Neural cell (in vitro differentiated cells): ENCODE data around the gene RPP25. TPM values are rescaled to one million over a fixed set of nuclear protein-coding genes. Genes with fewer than 3 reads are reported as not detected.

Experiments
- H2AFZ ChIP-seq: fragments of 200-600, 300-800 bp; sonication (generic), shearing (Covaris generic); 2 replicates; pipeline ENCODE4 v1.6.0; 2014; ENCODE audit warnings: low read depth, mild to moderate bottlenecking, antibody characterized with exemption, low read length, moderate library complexity
- H3F3A ChIP-seq: fragments of 200-600 bp; shearing (Covaris generic); 2 replicates; pipeline ENCODE4 v1.6.1; 2016; ENCODE audit warnings: mild to moderate bottlenecking, moderate library complexity, mixed read lengths, antibody characterized with exemption, low read length; ENCODE audit not compliant: insufficient read depth, poor library complexity, severe bottlenecking
- H3K27ac ChIP-seq: fragments of 200-600, 300-800 bp; sonication (generic), shearing (Covaris generic); 2 replicates; pipeline ENCODE4 v1.5.1; 2014; ENCODE audit warnings: mild to moderate bottlenecking, low read length, moderate library complexity
- H3K27me3 ChIP-seq: fragments of 300-800, 200-600 bp; sonication (generic), shearing (Covaris generic); 2 replicates; pipeline ENCODE4 v1.6.0; 2014; ENCODE audit warnings: mild to moderate bottlenecking, low read depth, low read length, moderate library complexity; ENCODE audit not compliant: insufficient read depth
- H3K36me3 ChIP-seq: fragments of 300-800, 200-600 bp; sonication (generic), shearing (Covaris generic); 2 replicates; pipeline ENCODE4 v1.5.1; 2014; ENCODE audit warnings: mild to moderate bottlenecking, antibody characterized with exemption, low read length, moderate library complexity; ENCODE audit not compliant: insufficient read depth
- H3K4me2 ChIP-seq: fragments of 300-800, 200-600 bp; sonication (generic), shearing (Covaris generic); 2 replicates; pipeline ENCODE4 v1.6.0; 2014; ENCODE audit warnings: mild to moderate bottlenecking, low read length
- H3K4me3 ChIP-seq: fragments of 300-800, 200-600 bp; sonication (generic), shearing (Covaris generic); 2 replicates; pipeline ENCODE4 v1.5.1; 2014; ENCODE audit warnings: mild to moderate bottlenecking, low read length, moderate library complexity
- H3K79me2 ChIP-seq: fragments of 200-600 bp; shearing (Covaris generic); replicated peaks from 2 replicates; pipeline ENCODE4 v1.6.0; 2014; ENCODE audit warnings: mild to moderate bottlenecking, low read length, moderate library complexity; ENCODE audit not compliant: insufficient read depth
- H3K9ac ChIP-seq: fragments of 300-800, 200-600 bp; sonication (generic), shearing (Covaris generic); 2 replicates; pipeline ENCODE4 v1.6.1; 2016; ENCODE audit warnings: mild to moderate bottlenecking, low read length, mixed read lengths
- H3K9me2 ChIP-seq: fragments of 200-600 bp; shearing (Covaris generic); 2 replicates; pipeline ENCODE4 v1.6.1; 2016; ENCODE audit warnings: mild to moderate bottlenecking, low read length, mixed read lengths; ENCODE audit not compliant: insufficient read depth
- H3K9me3 ChIP-seq: fragments of 200-600, 300-800 bp; sonication (generic), shearing (Covaris generic); 2 replicates; pipeline ENCODE4 v1.6.1; 2016; ENCODE audit warnings: mild to moderate bottlenecking, mixed run types, low read length, moderate library complexity, mixed read lengths
- H4K20me1 ChIP-seq: fragments of 200-600 bp; shearing (Covaris generic); 2 replicates; pipeline ENCODE4 v1.6.1; 2016; ENCODE audit warnings: mild to moderate bottlenecking, mixed run types; ENCODE audit not compliant: insufficient read depth
- CTCF ChIP-seq: fragments of 450-650 bp; IDR thresholded peaks from 2 replicates; pipeline ENCODE4 v1.5.1; 2014; ENCODE audit warnings: antibody characterized with exemption, mild to moderate bottlenecking, moderate library complexity; ENCODE audit not compliant: poor library complexity, severe bottlenecking
- EP300 ChIP-seq: fragments of 450-650 bp; conservative IDR thresholded peaks from 2 replicates; pipeline ENCODE4 v1.6.1; 2014; ENCODE audit warnings: antibody characterized with exemption, mild to moderate bottlenecking, moderate library complexity; ENCODE audit not compliant: poor library complexity, severe bottlenecking
- EZH2 ChIP-seq: fragments of 200-600, 300-800 bp; shearing (Covaris generic), sonication (generic); IDR thresholded peaks from 2 replicates; pipeline ENCODE4 v1.6.1; 2014; ENCODE audit warnings: antibody characterized with exemption, low read length, borderline replicate concordance, mild to moderate bottlenecking; ENCODE audit not compliant: insufficient read depth, poor library complexity, severe bottlenecking
- MXI1 ChIP-seq: fragments of 450-650 bp; conservative IDR thresholded peaks from 2 replicates; pipeline ENCODE4 v1.6.1; 2014; ENCODE audit warnings: antibody characterized with exemption, mild to moderate bottlenecking; ENCODE audit not compliant: poor library complexity, severe bottlenecking
- POLR2AphosphoS5 ChIP-seq: IDR thresholded peaks from 2 replicates; pipeline ENCODE4 v1.6.1; 2012
- RAD21 ChIP-seq: fragments of 450-650 bp; conservative IDR thresholded peaks from 2 replicates; pipeline ENCODE4 v1.6.1; 2014; ENCODE audit warnings: antibody characterized with exemption, mild to moderate bottlenecking, moderate library complexity
- SMC3 ChIP-seq: fragments of 450-650 bp; conservative IDR thresholded peaks from 2 replicates; pipeline ENCODE4 v1.6.1; 2014; ENCODE audit warnings: antibody characterized with exemption, mild to moderate bottlenecking, moderate library complexity; ENCODE audit not compliant: poor library complexity
- TAF1 ChIP-seq: IDR thresholded peaks from 2 replicates; pipeline ENCODE4 v1.6.1; 2012; ENCODE audit warnings: low read depth
- polyA plus RNA-seq: library from polyadenylated mRNA; depleted of rRNA; stranded (reverse); fragments of >200 nt; gene quantifications from 2 replicates; pipeline ENCODE4 v1.2.3, GENCODE V29; 2014
- TF ChIP-seq, protein P1 (sequence below): IDR thresholded peaks from 2 replicates; pipeline ENCODE4 v1.6.1; 2012; ENCODE audit warnings: borderline replicate concordance

RPP25 gene
- polyA plus RNA-seq, 1 donor from 2014 or later, result 2.8 TPM

DNA sequence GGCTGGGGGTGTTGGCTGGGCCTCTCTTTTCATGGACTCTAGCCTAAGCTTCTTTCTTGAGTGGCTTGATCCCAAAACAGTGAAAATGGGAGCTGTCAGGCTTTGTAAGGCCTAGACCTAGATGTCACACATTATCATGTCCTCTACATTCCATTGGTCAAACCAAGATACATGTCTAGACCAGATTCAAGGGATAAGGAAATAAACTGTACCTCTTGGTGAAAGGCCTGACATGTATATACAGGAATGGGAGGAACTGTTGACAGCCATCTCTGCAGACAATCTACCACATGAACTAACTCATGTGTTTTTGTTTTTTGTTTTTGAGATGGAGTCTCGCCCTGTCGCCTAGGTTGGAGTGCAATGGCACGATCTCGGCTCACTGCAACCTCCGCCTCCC, 11.1 kb upstream of the RPP25 start:
- Histone ChIP-seq H3K27ac (no peak overlapping the region), H3K36me3 (no peaks in the 10 kb centered on the region), H3K79me2 (no peaks in the 10 kb centered on the region), H2AFZ (no peak overlapping the region), H3K9ac (no peak overlapping the region), H4K20me1 (no peaks in the 10 kb centered on the region), H3K27me3 (no peaks in the 10 kb centered on the region), H3K4me3 (no peak overlapping the region), H3K9me2 (no peaks in the 10 kb centered on the region), H3K9me3 (no peaks in the 10 kb centered on the region), H3F3A (no peaks in the 10 kb centered on the region), H3K4me2 (no peak overlapping the region)
- TF ChIP-seq SMC3 (no peak), POLR2AphosphoS5 (no peak)
- TF ChIP-seq, protein P1, sequence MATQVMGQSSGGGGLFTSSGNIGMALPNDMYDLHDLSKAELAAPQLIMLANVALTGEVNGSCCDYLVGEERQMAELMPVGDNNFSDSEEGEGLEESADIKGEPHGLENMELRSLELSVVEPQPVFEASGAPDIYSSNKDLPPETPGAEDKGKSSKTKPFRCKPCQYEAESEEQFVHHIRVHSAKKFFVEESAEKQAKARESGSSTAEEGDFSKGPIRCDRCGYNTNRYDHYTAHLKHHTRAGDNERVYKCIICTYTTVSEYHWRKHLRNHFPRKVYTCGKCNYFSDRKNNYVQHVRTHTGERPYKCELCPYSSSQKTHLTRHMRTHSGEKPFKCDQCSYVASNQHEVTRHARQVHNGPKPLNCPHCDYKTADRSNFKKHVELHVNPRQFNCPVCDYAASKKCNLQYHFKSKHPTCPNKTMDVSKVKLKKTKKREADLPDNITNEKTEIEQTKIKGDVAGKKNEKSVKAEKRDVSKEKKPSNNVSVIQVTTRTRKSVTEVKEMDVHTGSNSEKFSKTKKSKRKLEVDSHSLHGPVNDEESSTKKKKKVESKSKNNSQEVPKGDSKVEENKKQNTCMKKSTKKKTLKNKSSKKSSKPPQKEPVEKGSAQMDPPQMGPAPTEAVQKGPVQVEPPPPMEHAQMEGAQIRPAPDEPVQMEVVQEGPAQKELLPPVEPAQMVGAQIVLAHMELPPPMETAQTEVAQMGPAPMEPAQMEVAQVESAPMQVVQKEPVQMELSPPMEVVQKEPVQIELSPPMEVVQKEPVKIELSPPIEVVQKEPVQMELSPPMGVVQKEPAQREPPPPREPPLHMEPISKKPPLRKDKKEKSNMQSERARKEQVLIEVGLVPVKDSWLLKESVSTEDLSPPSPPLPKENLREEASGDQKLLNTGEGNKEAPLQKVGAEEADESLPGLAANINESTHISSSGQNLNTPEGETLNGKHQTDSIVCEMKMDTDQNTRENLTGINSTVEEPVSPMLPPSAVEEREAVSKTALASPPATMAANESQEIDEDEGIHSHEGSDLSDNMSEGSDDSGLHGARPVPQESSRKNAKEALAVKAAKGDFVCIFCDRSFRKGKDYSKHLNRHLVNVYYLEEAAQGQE, result no peak

DNA sequence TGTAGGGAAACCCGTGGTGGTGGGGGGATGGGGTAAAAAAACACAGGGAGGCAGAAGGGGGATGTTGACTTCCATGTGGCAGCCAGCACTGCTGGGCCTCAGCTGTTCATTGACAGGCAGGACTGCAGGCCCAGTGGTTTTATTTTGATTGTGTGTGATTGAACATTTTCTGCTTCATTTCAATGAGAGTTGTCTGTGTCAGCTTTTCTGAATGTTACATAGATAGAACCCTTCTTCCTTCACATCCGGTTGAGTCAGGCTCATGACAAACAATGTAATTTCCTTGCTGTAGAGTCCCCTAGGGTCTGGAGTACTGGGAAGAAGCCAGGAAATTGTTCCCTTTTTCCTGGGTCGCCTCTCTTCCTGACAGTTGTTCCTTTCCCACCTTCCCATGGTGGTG, 8.2 kb upstream of the RPP25 start:
- Histone ChIP-seq H3F3A (no peaks in the 10 kb centered on the region), H3K9ac (peak overlapping the region; percentile 25), H3K79me2 (no peaks in the 10 kb centered on the region), H3K27me3 (no peaks in the 10 kb centered on the region), H3K4me2 (peak overlapping the region; percentile 22), H3K4me3 (no peak overlapping the region), H3K9me2 (no peaks in the 10 kb centered on the region), H4K20me1 (no peaks in the 10 kb centered on the region), H3K9me3 (no peaks in the 10 kb centered on the region), H2AFZ (peak overlapping the region; percentile 17), H3K27ac (peak overlapping the region; percentile 50), H3K36me3 (no peaks in the 10 kb centered on the region)
- TF ChIP-seq, protein P1, result peak; percentile 93
- peak; percentile 16 for TF ChIP-seq EP300
- TF ChIP-seq TAF1, result no peak

GRCh38 chr15:74963213-74963612, 6.6 kb upstream of the RPP25 start:
- Histone ChIP-seq H3K4me3 (no peak overlapping the region), H2AFZ (no peak overlapping the region), H3K79me2 (no peaks in the 10 kb centered on the region), H3K4me2 (no peak overlapping the region), H3K36me3 (no peaks in the 10 kb centered on the region), H3K9me3 (no peaks in the 10 kb centered on the region), H3K9ac (no peak overlapping the region), H3K9me2 (no peaks in the 10 kb centered on the region), H4K20me1 (no peaks in the 10 kb centered on the region), H3K27me3 (peaks cover 16% of the 10 kb centered on the region), H3K27ac (no peak overlapping the region), H3F3A (no peaks in the 10 kb centered on the region)
- TF ChIP-seq EZH2, result no peak
- TF ChIP-seq, protein P1, result no peak
- no peak for TF ChIP-seq RAD21
- TF ChIP-seq POLR2AphosphoS5, result no peak
- no peak for TF ChIP-seq SMC3
- TF ChIP-seq EP300, result no peak
- TF ChIP-seq MXI1, result no peak
- no peak for TF ChIP-seq TAF1
- TF ChIP-seq CTCF, result no peak
